ENCODE data around the gene STOX1.

- TF ChIP-seq CTCF (IDR thresholded peaks at IDR 0.05) = no peak
- TF ChIP-seq POLR2A (IDR thresholded peaks at IDR 0.05) = no peak
Observed at GRCh38 chr10:68848281-68848680, 20.9 kb downstream of the STOX1 start.
